ENCODE data around the gene PARN.
"Not testable (repeated sequence)": the region's sequence is repeated elsewhere in the genome, so short reads cannot be mapped to it uniquely, and the experiment has no call there.

Gene PARN

DNA sequence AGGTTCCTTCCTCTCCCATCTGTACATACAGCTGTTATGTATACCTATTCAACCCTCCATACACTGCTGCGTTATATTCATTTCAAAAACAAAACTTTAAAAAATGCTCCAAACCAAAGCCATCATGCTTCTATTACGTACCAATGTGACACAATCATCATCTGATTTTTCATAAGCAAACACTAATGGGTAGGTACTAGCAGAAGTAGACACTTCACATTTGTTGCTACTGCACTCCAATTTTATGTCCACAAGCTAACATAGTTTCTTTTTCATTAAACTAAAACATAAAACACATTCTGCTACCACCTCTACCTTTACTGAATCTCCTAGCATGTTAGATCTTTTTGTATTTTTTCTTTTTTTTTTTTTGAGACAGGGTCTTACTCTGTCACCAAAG lies 57.5 kb downstream of the PARN start:
- DNase-seq, result no peak

DNA sequence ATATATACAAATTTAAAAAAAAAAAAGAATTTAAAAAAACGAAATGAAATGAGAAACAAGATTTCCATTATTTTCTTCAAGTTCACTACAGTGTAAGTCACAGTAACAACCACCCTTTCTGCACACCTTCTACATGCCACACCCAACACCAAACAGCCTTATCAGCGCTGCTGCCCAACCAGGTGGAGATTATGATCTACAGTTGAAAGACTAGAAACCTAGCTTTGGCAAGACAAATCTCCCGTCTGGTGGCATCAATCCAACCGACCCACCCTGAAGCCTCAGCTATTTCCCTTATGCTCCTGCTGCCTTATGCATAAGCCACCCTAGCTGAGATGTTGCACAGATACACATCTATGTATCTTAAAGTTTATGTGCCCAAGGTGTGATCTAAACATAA lies 60.8 kb downstream of the PARN start:
- DNase-seq, result no peak

DNA sequence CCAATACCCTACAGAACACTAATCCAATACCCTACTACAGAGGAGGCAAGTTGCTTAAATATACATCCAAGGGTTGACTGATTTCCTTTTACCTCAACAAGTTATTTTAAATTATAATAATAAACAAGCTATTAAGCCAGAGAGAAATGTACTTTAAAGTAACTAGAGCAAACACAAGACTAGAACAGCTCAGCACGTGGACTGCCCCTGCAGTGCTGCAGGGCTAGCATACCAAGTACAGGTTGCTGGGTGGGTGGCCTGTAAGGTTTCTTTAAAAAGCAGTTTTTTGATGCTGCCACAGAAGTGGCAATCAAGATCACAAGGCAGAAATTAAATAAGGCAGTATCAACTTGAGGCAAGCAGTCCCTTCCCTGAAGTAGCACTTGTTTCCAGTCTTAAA lies 63.5 kb downstream of the PARN start:
- no peak for DNase-seq

DNA sequence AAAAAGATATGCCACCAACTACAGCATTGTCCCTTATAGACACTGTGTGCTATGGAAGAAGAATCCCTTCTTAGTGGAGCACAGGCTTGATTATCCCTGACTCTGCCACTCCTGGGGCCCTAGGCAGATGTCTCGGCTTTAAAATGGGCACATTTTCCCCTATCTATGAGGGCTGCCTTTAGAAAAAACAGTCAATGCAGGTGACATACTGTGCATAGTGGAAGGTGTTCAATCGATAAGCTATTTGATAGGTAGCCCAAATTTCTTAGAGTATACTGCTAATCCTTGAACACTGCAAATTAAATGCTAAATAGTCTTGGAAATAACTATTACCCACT lies 64.4 kb downstream of the PARN start:
- no peak for DNase-seq

DNA sequence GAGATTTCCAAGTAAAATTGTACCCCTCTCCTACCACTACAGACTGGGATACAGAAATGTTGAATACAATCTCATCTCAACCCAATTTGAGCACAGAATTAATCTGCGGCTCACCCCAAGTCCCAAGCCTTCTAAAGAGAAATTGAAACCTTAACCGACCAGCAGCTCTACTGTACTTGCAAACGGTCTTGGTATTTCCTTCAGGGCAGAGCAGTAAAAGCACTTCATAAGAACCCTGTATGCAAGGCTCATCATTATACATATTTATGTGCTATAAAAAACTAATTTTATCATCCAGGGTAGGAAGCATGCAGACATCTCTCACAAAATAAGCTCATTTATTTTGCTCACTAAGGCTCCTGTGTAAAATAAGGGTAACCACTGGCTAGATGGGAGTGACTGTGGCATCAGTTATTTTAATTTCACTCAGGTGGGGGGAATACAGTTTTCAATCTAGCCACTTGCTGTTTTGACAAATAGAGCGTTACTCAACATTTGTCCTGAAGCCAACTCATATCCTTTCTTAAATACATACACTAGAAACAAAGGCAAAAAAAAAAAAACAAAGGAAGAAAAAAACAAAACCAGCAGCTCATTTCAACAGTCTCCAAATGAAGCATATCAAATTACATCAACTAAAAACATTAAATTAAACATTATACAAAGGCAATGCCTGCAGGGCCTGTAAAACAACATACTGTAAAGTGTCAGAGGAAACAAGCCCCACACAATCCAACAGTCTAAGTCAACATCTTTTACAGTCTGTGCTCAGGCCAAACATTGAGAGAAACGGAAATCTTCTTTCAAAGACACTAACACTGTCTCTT lies 65.0 kb downstream of the PARN start:
- no peak for DNase-seq

DNA sequence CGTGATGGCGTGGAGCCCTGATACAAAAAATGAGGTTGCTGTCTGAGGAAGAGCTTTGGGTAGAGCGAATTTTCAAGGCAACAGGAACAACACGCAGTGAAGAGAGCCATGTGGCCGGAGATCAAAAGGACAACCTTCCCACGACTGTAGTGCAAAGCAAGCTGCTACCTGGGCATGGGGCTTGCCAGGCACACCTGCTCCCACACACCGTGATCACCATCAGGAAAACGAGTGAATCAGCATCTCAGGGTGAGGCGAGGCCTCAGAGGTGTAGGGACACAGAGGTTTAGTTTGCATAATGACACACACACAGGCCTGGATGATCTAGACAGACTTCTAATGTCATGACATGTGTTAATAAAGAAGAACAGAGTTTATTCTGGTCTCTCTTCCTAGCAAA lies 65.7 kb downstream of the PARN start:
- DNase-seq, result no peak

DNA sequence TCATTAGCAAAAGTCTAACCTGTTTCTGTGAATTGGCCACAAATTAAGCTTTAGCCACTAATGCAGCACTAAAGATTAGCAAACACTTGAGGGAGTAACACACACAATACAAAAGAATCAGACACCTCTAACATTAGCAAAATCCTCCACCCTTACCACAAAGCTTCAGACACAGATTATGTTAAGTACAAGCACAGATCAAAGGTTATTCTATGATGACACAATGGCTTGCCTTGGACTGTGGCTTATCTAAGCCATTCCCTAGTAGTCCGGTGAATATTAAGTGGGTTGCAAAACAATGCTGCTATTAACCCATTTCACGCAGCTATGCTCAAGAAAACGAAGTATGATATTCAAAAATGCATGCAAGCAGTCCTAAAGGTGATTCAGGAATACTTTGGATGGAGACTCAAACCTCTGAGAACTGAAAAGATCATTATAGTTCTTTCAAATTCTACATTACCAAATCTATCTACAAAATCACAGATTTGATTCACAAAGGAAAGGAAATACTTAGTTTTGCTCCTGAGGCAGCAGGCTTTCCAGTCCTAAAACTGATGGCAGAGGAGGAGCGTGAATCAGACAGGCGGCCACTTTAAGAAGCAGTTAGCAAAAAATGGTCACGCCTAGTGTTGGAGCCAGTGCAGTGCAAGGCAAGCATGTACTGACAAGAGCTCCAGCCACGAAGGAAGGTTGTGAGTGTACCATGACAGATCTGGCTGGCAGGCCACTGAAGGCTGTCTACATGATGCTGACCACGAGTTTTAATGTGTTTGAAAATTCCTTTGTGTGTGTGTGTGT lies 67.2 kb downstream of the PARN start:
- no peak for DNase-seq

DNA sequence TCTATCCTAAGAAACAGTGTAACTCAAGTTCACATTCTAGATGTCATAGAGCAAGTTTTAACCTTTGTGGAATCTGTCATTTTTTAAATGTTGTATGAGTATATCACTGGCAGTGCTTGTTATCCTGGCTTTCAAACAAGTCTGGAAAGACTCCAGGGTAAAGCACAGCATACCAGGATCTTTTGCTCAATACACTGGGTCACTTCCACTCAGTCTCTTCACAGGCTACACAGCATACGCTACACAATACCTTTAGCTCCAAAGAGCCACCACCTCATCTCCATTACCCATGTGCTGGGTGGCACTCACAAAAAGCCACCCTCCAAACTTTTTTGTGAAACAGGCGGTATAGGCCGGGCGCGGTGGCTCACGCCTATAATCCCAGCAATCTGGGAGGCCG lies 69.5 kb downstream of the PARN start:
- no peak for DNase-seq

DNA sequence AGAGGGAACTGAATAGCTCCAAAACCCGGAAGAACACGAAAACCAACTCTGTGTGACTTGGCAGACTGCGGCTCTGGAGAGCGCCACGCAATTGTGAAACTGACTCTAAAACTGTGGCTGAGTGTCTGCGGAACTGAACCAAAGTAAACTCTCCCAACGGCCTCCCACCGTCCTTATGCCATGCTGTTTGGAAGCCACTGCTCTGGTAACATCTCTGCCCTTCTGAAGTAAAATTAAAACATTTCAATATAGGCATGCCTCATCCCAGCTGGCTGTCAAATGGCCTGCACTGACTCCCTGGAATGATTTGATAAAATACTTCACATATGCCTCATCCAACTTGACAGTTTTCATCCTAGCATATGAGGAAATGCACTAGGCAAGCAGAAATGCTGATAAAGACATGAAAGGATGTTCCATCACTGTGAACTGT lies 70.2 kb downstream of the PARN start:
- no peak for DNase-seq

DNA sequence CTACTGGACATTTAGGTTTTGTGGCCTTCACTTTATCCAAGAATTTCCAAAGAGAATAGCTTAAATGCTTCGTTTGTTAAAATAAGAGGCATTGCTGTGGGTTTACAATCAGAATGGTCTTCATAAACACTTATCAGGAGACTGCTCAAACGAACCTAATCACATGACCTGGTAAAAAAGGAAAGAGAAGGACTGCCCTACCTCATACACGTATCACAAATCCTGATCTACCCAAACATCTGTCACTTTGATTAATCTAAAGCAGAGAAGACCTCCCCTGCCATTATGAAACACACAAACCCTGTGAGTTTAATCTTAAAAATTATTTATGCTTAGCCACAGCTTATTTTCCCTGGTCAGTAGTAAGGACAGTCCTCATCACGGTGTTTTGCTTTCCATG lies 76.6 kb downstream of the PARN start:
- DNase-seq, result no peak

DNA sequence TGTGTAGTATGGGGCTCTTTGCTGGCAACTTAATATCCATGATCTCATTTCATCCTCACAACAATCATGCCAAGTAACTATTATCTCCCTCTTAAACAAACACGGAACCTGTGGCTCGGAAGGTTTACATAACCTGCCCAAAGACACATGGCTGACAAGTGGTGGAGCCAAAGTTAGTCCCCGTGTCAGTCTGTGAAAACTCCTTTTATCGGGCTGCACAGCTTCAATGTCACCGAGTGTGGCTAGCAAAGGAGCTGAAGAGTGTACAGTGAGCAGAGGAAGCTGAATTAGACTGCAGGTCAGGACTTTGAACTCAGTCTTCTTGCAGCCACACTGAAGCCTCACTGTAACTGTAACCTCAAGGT lies 80.3 kb downstream of the PARN start:
- DNase-seq, result no peak

DNA sequence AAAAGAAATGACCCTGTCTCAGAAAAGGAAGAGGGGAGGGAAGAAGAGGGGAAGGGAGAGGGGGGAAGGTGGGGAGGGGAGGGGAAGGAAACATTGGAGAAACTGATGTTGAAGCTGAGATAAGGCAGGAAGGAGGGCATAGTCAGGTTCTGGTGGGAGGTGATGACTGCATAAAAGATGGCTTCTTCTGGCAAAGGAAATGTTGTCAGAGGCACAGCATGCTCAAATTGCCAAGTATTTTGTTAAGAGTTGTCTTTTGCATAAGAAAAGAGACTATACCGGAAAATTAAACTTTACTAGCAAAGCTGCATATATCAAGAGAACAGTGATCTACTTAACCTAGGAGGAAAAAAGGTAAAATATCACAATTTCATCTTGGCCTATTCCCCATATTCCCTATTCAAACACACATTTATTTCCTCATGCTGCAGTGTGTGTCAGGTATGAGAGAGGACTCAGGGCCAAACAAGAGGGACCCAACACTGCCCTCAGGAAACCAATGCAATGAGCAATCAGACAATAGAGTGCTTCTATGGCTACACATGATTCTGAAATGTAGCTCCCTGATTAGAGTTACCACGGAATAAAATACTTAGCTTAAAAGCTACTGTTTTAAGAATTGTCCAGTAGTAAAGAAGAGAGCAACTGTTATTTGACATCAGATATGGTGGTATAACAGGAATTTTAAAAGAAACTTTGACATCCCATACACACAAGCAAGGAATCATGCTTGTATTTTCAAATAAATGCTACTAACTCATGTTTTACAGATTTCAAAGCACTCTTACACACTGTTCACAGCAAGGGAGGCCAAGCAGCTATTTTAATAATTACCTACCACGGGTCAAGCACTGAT lies 80.9 kb downstream of the PARN start:
- no peak for DNase-seq

DNA sequence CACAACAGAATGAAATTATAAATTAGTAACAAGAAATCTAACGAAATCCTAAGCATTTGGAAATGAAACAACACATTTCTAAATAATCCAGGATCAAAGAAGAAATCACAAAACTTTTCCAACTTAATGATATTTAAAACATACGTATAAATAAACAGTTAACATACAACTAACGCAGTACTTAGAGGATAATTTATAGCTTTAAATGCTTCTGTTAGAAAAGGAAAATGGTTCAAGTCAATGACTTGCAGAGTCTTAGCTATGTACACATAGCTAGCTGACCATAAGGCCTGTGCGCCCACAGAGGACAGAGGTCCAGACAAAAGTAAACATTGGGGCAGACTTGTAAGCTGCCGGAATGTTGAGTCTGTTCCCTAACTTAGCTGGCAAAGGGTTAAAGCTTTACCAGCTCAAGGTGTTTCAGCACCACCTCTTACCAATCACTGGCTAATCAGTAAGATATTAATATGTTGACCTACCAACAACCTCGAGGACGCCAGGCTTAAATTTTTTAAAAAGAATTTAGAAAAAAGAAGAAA lies 84.6 kb downstream of the PARN start:
- no peak for DNase-seq

DNA sequence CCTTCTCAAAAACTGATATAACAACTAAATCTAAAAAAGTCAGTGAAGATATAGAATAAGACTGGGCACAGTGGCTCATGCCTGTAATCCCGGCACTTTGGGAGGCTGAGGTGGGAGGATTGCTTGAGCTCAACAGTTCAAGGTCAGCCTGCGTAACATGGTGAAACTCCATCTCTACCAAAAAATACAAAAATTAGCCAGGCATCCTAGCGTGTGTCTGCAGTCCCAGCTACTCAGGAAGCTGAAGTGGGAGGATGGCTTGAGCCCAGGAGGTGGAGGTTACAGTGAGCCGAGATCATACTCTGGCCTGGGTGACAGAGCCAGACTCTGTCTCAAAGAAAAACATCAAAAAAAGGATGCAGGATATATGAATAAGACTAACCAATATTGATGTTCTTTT lies 85.2 kb downstream of the PARN start:
- DNase-seq, result not testable (repeated sequence)

DNA sequence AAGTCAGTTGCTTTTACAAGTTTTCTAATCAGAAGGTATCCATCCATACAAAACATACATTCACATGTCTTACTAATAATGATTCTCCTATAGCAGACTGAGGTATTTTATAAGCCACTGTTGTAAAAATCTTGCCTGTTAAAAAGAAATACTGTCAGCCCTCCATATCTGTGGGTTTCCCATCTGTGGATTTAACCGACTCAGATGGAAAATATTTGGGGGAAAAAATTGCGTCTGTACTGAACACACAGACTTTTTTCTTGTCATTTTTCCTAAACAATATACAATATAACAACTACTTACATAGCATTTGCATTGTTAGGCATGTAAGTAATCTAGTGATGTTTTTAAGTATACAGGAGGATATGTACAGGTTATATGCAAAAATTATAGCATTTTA lies 90.4 kb downstream of the PARN start:
- DNase-seq, result no peak

DNA sequence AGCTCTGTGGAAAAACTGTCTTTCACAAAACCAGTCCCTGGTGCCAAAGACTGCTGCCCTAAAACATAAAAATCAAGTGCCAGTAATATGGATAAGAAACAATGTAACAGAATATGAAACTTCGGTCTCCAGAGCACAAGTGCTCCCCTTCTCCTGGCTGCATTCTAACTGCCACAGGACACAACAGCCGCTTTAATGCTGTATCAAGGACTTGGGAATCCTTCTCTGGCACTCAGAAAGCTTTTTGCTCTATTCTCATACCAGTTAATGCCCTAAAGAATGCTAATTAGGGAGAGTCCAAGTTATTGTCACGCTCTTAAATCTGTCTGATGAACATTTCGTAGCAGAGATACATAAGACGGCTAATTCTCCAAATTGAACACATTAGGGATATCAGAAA lies 90.9 kb downstream of the PARN start:
- DNase-seq, result no peak

DNA sequence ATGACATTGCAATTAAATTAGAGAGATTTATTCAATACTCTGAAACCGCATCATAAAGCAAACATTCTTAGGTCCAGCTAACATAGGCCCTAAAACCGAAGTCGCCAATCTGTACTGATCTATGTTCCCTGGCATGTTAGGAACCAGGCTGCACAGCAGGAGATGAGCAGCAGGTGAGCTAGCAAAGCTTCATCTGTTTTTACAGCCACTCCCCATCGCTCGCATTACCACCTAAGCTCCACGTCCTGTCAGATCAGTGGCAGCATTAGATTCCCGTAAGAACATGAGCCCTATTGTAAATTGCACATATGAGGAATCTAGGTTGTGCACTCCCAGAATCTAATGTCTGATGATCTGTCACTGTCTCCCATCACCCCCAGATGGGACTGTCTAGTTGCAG lies 91.5 kb downstream of the PARN start:
- no peak for DNase-seq

DNA sequence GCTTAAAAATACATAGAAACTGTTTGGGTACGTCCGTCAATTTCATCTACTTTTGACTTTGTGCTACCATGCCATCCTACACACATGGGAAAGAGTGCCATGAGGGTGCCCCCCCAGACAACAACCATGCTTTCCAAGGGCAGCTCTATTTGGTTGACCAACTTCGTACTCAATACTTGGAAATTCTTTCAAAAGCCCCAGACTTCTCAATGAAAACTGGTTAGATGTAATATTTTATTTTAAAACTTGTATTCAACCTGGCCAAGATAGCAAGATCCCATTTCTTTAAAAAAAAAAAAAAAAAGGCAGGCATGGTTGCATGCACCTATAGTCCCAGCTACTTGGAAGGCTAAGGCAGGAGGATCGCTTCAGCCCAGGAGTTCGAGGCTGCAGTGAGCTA lies 98.4 kb downstream of the PARN start:
- DNase-seq, result no peak

DNA sequence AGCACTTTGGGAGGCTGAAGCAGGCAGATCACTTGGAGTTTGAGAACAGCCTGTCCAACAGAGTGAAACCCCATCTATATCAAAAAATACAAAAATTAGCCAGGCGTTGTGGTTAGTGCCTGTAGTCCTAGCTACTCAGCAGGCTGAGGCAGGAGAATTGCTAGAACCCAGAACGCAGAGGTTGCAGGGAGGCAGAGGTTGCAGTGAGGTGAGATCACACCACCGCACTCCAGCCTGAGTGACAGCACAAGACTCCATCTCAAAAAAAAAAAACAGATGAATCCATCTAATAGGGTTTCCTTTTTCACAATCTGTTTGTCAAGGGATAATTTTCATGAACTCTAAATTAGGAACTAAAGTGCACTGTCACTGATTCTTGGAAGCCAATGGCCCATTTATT lies 99.0 kb downstream of the PARN start:
- no peak for DNase-seq

DNA sequence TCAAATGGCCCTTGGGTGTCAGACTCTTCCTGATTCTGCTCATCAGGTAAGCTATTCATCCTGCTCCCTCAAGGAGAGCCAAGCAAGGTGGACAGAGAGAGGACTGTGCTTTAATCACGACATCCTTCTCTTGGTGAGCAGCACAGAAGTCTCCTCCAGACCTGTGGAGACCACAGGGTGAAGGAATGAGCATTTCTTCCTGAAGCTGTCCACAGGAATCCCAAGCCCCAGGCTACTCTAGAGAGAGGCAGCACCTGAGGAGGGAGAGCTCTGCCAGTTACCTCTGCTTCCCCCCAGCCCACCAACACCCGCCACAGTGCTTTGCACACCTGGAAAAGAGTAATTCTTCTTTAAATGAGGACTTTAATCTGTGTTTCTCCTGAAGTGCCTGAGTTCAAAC lies 100.0 kb downstream of the PARN start:
- no peak for DNase-seq

DNA sequence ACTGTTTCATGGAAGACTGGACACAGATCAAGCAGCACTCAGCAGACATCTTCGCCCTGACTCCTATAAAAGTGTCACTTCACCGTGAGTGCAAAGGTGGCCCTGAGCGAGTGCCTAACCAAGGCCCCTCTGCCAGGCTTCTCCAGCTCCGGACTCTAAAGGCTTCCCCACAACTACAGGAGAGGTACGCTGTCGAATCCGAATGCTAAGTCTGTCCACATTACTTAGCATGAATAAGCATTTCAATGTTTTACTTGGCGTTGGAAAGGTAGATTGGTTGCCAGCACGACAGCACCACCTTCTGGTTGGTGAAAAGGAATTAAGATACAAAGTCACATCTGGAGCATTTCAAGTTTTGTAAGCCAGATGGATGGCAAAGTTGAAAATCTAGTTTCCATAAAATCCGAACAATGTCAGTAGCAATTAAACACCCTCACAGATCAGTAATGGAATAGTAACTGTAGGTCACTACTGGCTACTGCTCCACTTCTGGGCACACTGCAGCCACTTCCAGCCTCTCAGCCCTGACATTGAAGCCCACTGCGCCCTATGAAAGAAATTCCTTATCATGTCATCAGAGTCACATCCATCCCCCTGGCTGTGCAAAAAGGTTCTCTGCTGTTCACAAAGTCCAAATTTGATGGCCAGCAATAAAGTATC lies 100.9 kb downstream of the PARN start:
- peak; percentile 55 for DNase-seq

DNA sequence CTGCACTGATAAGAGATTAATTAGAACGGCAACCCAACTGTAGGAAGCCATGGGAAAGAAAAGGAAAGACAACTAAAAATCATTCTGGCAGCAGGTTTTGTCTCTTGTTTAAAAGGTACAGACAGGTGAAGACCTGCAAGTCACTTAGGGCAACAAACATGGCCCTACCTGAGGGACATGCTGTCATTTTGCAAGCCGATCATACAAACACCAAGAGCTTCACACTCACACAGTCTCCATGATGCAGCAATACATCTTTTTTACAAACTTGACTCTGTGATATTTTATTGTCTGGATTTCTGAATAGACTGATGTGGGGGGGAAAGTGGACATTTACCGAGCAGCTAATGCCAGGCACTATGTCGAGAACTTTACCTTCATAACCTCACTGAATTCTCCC lies 101.8 kb downstream of the PARN start:
- no peak for DNase-seq

Measured in CD4-positive, alpha-beta T cell treated with Interferon gamma for 1 hour (primary cell).